HepG2 (cell line): ENCODE results near the gene USF1. TPM values are rescaled to one million over a fixed set of nuclear protein-coding genes. Genes with fewer than 3 reads are reported as not detected.

Experiments
- FOXA3 ChIP-seq: IDR thresholded peaks from 2 replicates; pipeline ENCODE4 v1.6.1; 2016; ENCODE audit warnings: missing genetic modification reagents, missing compliant biosample characterization
- FOXC1 ChIP-seq: sonication (generic); formaldehyde crosslinking; IDR thresholded peaks from 2 replicates; pipeline ENCODE4 v1.8.0; 2022; ENCODE audit warnings: mild to moderate bottlenecking, missing genetic modification reagents, borderline replicate concordance
- KAT8 ChIP-seq: IDR thresholded peaks from 2 replicates; pipeline ENCODE4 v1.6.1; 2016; ENCODE audit warnings: missing genetic modification reagents, missing compliant biosample characterization
- KLF16 ChIP-seq, 2 experiments: sonication (generic) in 1 of 2; formaldehyde crosslinking in 1 of 2; IDR thresholded peaks; 2 replicates each; pipeline versions ENCODE4 v1.6.1 to v1.8.0; 2016 to 2023; ENCODE audit warnings: missing genetic modification reagents in 2 of 2, missing compliant biosample characterization in 1 of 2
- PTBP1 ChIP-seq: fragments of 200-400 bp; formaldehyde crosslinking; IDR thresholded peaks from 2 replicates; pipeline ENCODE4 v1.6.1; 2018; ENCODE audit warnings: low read length, low read depth; ENCODE audit not compliant: poor library complexity, severe bottlenecking
- RAD21 ChIP-seq: fragments of 450-650 bp; formaldehyde crosslinking; IDR thresholded peaks from 2 replicates; pipeline ENCODE4 v1.5.0; 2020; ENCODE audit warnings: mild to moderate bottlenecking
- RBM22 ChIP-seq: fragments of 200-400 bp; formaldehyde crosslinking; optimal IDR thresholded peaks from 2 replicates; pipeline ENCODE3; 2017; ENCODE audit warnings: mild to moderate bottlenecking, low read length, moderate library complexity
- SPEN ChIP-seq: sonication (generic); formaldehyde crosslinking; IDR thresholded peaks from 2 replicates; pipeline ENCODE4 v1.5.1; 2020; ENCODE audit warnings: low read depth, mild to moderate bottlenecking, missing genetic modification reagents
- TEAD3 ChIP-seq: optimal IDR thresholded peaks from 2 replicates; pipeline ENCODE3; 2016; ENCODE audit warnings: borderline replicate concordance
- YEATS2 ChIP-seq: sonication (generic); formaldehyde crosslinking; IDR thresholded peaks from 2 replicates; pipeline ENCODE4 v1.4.0; 2020; ENCODE audit warnings: missing genetic modification reagents, borderline replicate concordance
- ZFY ChIP-seq: sonication (generic); formaldehyde crosslinking; IDR thresholded peaks from 2 replicates; pipeline ENCODE4 v1.4.0; 2020; ENCODE audit warnings: missing genetic modification reagents
- ZNF577 ChIP-seq: sonication (generic); formaldehyde crosslinking; IDR thresholded peaks from 2 replicates; pipeline ENCODE4 v1.4.0; 2020; ENCODE audit warnings: mild to moderate bottlenecking, low read depth, missing genetic modification reagents, borderline replicate concordance
- ZSCAN9 ChIP-seq: IDR thresholded peaks from 2 replicates; pipeline ENCODE4 v1.6.1; 2016; ENCODE audit warnings: borderline replicate concordance
- polyA plus RNA-seq, 8 experiments: library from polyadenylated mRNA; depleted of rRNA in 3 of 8; stranded (reverse) in 7 of 8; unstranded in 1 of 8; fragments of >200 nt; fragmentation: Illumina TruSeq in 4 of 8; extraction: Trizol in 4 of 8; gene quantifications; 2 replicates each; pipeline versions ENCODE4 v1.2.1 to v1.2.3, GENCODE V29; 2011 to 2016; ENCODE audit warnings: low read depth in 4 of 8, missing spikeins in 1 of 8, mixed read lengths in 1 of 8; ENCODE audit not compliant: insufficient read depth in 1 of 8
- total RNA-seq, 5 experiments: library from RNA; depleted of rRNA; stranded (reverse); fragments of >200 nt; fragmentation: Illumina TruSeq; extraction: Trizol; gene quantifications; 2 replicates each; pipeline ENCODE4 v1.2.3, GENCODE V29; 2016; ENCODE audit warnings: low read depth in 1 of 5
- TF ChIP-seq, protein P1 (sequence below): sonication (generic); formaldehyde crosslinking; IDR thresholded peaks from 2 replicates; pipeline ENCODE4 v1.9.0; 2022; ENCODE audit warnings: missing genetic modification reagents, mild to moderate bottlenecking, borderline replicate concordance
- TF ChIP-seq, protein P2 (sequence below): sonication (generic); formaldehyde crosslinking; IDR thresholded peaks from 2 replicates; pipeline ENCODE4 v1.4.0; 2020; ENCODE audit warnings: missing genetic modification reagents, borderline replicate concordance
- TF ChIP-seq, protein P3 (sequence below): IDR thresholded peaks from 2 replicates; pipeline ENCODE4 v1.6.1; 2016; ENCODE audit warnings: low read depth
- TF ChIP-seq, protein P4 (sequence below): IDR thresholded peaks from 2 replicates; pipeline ENCODE4 v1.6.1; 2018; ENCODE audit warnings: missing genetic modification reagents, mild to moderate bottlenecking, missing compliant biosample characterization
- TF ChIP-seq, protein P5 (sequence below): sonication (generic); formaldehyde crosslinking; IDR thresholded peaks from 2 replicates; pipeline ENCODE4 v1.5.0; 2020; ENCODE audit warnings: mild to moderate bottlenecking, missing genetic modification reagents, moderate library complexity

Gene USF1
- total and polyA plus RNA-seq, 2 of the 13 experiments (the other 11 are each of a cell fraction or from before 2014, with no cell fraction given): 26.9 to 39.4 TPM

DNA sequence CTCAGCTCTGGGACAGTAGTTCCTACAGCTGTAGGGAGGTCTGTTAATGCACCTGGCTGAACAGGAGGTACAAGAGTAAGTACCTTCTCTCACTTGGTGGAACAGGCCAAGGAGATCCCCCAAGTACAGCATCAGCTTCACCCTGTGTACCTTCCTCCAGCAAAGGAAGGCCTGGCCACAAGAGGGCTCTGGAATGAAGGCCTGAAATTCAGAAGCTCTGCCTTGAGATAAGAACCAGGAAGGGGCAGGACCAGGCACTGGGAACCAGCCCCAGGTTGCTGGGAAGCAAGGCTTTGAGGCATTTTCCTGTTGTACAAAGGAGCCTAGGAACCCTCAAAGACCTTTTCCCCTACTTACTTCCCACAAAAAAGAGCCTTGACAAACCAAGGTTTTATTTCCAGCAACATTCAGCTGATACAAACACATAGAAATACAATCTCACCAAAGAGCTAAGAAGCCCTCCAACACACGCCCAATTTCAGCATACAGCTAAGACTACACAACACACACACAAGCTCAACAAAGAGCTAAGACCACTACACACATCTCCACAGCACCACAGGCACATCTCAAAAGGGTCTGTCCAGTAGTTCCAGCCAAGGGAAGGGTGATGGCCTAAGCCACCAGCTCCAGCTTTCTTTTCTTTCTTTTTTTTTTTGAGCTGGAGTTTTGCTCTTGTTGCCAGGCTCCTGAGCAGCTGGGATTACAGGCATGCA is 48.3 kb downstream of the USF1 start (continued):
- TF ChIP-seq, protein P1, sequence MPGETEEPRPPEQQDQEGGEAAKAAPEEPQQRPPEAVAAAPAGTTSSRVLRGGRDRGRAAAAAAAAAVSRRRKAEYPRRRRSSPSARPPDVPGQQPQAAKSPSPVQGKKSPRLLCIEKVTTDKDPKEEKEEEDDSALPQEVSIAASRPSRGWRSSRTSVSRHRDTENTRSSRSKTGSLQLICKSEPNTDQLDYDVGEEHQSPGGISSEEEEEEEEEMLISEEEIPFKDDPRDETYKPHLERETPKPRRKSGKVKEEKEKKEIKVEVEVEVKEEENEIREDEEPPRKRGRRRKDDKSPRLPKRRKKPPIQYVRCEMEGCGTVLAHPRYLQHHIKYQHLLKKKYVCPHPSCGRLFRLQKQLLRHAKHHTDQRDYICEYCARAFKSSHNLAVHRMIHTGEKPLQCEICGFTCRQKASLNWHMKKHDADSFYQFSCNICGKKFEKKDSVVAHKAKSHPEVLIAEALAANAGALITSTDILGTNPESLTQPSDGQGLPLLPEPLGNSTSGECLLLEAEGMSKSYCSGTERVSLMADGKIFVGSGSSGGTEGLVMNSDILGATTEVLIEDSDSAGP (CRISPR knock-in tag): no peak
- TF ChIP-seq, protein P2, sequence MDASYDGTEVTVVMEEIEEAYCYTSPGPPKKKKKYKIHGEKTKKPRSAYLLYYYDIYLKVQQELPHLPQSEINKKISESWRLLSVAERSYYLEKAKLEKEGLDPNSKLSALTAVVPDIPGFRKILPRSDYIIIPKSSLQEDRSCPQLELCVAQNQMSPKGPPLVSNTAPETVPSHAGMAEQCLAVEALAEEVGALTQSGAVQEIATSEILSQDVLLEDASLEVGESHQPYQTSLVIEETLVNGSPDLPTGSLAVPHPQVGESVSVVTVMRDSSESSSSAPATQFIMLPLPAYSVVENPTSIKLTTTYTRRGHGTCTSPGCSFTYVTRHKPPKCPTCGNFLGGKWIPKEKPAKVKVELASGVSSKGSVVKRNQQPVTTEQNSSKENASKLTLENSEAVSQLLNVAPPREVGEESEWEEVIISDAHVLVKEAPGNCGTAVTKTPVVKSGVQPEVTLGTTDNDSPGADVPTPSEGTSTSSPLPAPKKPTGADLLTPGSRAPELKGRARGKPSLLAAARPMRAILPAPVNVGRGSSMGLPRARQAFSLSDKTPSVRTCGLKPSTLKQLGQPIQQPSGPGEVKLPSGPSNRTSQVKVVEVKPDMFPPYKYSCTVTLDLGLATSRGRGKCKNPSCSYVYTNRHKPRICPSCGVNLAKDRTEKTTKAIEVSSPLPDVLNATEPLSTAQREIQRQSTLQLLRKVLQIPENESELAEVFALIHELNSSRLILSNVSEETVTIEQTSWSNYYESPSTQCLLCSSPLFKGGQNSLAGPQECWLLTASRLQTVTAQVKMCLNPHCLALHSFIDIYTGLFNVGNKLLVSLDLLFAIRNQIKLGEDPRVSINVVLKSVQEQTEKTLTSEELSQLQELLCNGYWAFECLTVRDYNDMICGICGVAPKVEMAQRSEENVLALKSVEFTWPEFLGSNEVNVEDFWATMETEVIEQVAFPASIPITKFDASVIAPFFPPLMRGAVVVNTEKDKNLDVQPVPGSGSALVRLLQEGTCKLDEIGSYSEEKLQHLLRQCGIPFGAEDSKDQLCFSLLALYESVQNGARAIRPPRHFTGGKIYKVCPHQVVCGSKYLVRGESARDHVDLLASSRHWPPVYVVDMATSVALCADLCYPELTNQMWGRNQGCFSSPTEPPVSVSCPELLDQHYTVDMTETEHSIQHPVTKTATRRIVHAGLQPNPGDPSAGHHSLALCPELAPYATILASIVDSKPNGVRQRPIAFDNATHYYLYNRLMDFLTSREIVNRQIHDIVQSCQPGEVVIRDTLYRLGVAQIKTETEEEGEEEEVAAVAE (CRISPR knock-in tag): peak; percentile 71; the same call in 1 of the 2 replicates
- peak; percentile 72 for TF ChIP-seq TEAD3 (CRISPR knock-in tag)
- TF ChIP-seq RBM22: peak; percentile 75
- TF ChIP-seq FOXA3 (CRISPR knock-in tag): peak; percentile 41; the same call in 1 of the 2 replicates
- no peak for TF ChIP-seq PTBP1
- peak in 1 of 2 experiments; percentile 29; a peak in 1 of 4 replicates for TF ChIP-seq KLF16 (CRISPR knock-in tag; IDR thresholded peaks at IDR 0.05)
- peak; percentile 43; the same call in 1 of the 2 replicates for TF ChIP-seq KAT8 (CRISPR knock-in tag)
- peak; percentile 48; the same call in 1 of the 2 replicates for TF ChIP-seq SPEN (CRISPR knock-in tag)
- TF ChIP-seq, protein P3, sequence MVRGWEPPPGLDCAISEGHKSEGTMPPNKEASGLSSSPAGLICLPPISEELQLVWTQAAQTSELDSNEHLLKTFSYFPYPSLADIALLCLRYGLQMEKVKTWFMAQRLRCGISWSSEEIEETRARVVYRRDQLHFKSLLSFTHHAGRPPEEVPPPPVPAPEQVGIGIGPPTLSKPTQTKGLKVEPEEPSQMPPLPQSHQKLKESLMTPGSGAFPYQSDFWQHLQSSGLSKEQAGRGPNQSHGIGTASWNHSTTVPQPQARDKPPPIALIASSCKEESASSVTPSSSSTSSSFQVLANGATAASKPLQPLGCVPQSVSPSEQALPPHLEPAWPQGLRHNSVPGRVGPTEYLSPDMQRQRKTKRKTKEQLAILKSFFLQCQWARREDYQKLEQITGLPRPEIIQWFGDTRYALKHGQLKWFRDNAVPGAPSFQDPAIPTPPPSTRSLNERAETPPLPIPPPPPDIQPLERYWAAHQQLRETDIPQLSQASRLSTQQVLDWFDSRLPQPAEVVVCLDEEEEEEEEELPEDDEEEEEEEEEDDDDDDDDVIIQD: peak; percentile 49; the same call in 1 of the 2 replicates
- 0 out of 2 replicates have a peak, but pooled peaks have one; percentile 38 for TF ChIP-seq ZFY (CRISPR knock-in tag)
- TF ChIP-seq, protein P4, sequence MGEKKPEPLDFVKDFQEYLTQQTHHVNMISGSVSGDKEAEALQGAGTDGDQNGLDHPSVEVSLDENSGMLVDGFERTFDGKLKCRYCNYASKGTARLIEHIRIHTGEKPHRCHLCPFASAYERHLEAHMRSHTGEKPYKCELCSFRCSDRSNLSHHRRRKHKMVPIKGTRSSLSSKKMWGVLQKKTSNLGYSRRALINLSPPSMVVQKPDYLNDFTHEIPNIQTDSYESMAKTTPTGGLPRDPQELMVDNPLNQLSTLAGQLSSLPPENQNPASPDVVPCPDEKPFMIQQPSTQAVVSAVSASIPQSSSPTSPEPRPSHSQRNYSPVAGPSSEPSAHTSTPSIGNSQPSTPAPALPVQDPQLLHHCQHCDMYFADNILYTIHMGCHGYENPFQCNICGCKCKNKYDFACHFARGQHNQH (CRISPR knock-in tag): 0 out of 2 replicates have a peak, but pooled peaks have one; percentile 24
- TF ChIP-seq RAD21 (CRISPR knock-in tag): peak; percentile 49; the same call in 1 of the 2 replicates
- TF ChIP-seq FOXC1 (CRISPR knock-in tag): 0 out of 2 replicates have a peak, but pooled peaks have one; percentile 28
- peak; percentile 51; the same call in 1 of the 2 replicates for TF ChIP-seq YEATS2 (CRISPR knock-in tag)
- TF ChIP-seq ZSCAN9 (CRISPR knock-in tag): 0 out of 2 replicates have a peak, but pooled peaks have one; percentile 38
- TF ChIP-seq, protein P5, sequence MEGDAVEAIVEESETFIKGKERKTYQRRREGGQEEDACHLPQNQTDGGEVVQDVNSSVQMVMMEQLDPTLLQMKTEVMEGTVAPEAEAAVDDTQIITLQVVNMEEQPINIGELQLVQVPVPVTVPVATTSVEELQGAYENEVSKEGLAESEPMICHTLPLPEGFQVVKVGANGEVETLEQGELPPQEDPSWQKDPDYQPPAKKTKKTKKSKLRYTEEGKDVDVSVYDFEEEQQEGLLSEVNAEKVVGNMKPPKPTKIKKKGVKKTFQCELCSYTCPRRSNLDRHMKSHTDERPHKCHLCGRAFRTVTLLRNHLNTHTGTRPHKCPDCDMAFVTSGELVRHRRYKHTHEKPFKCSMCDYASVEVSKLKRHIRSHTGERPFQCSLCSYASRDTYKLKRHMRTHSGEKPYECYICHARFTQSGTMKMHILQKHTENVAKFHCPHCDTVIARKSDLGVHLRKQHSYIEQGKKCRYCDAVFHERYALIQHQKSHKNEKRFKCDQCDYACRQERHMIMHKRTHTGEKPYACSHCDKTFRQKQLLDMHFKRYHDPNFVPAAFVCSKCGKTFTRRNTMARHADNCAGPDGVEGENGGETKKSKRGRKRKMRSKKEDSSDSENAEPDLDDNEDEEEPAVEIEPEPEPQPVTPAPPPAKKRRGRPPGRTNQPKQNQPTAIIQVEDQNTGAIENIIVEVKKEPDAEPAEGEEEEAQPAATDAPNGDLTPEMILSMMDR (CRISPR knock-in tag): peak; percentile 84
- TF ChIP-seq ZNF577 (CRISPR knock-in tag): no peak
